H1 (cell line): Measurements from ENCODE around the gene SEL1L. TPM values are rescaled to one million over a fixed set of nuclear protein-coding genes. Genes with fewer than 3 reads are reported as not detected.

Experiments
- BCL11A ChIP-seq, 2 experiments: IDR thresholded peaks; one replicate each; pipeline ENCODE4 v1.6.1; 2011; ENCODE audit warnings: low read depth in 2 of 2, low read length in 2 of 2, mild to moderate bottlenecking in 2 of 2
- CREB1 ChIP-seq: IDR thresholded peaks from 2 replicates; pipeline ENCODE4 v1.6.1; 2012; ENCODE audit warnings: inconsistent platforms
- EGR1 ChIP-seq: IDR thresholded peaks from 2 replicates; pipeline ENCODE4 v1.6.1; 2011; ENCODE audit warnings: low read depth, low read length, borderline replicate concordance
- SIX5 ChIP-seq: IDR thresholded peaks from 2 replicates; pipeline ENCODE4 v1.6.1; 2011; ENCODE audit warnings: mild to moderate bottlenecking, low read depth, low read length
- TAF7 ChIP-seq: optimal IDR thresholded peaks from 2 replicates; pipeline ENCODE3; 2011; ENCODE audit warnings: low read depth, mild to moderate bottlenecking, inconsistent platforms, low read length, moderate library complexity, borderline replicate concordance
- polyA plus RNA-seq, 7 experiments: library from polyadenylated mRNA; depleted of rRNA in 3 of 7; stranded (reverse) in 5 of 7; unstranded in 2 of 7; fragments of >200 nt in 5 of 7; fragments of 200-250 nt in 2 of 7; gene quantifications; 1 replicate in 5 of 7; 2 replicates in 1 of 7; 4 replicates in 1 of 7; pipeline versions ENCODE4 v1.2.1 to v1.2.3, GENCODE V29; 2011 to 2013; ENCODE audit warnings: missing spikeins in 2 of 7, mixed read lengths in 2 of 7
- total RNA-seq: library from RNA; stranded (reverse); fragmentation: NEBNext Ultra II Directional; extraction: Animal tissue kit (Norgen Biotek cat#: 25700); gene quantifications from 2 replicates; pipeline ENCODE4 v1.2.1, GENCODE V29; 2021
- TF ChIP-seq, protein P1 (sequence below), 3 experiments: IDR thresholded peaks; 1 replicate in 2 of 3; 2 replicates in 1 of 3; pipeline versions ENCODE4 v1.5.1 to v1.6.1; 2011; ENCODE audit warnings: low read length in 3 of 3, mild to moderate bottlenecking in 3 of 3, inconsistent platforms in 2 of 3, low read depth in 1 of 3, moderate library complexity in 1 of 3; ENCODE audit not compliant: insufficient read depth in 1 of 3; ENCODE audit errors: control extremely low read depth in 1 of 3

SEL1L gene
- total and polyA plus RNA-seq, 2 of the 8 experiments (the other 6 are each of a cell fraction or from before 2014, with no cell fraction given), result 4.3 to 34.9 TPM

DNA sequence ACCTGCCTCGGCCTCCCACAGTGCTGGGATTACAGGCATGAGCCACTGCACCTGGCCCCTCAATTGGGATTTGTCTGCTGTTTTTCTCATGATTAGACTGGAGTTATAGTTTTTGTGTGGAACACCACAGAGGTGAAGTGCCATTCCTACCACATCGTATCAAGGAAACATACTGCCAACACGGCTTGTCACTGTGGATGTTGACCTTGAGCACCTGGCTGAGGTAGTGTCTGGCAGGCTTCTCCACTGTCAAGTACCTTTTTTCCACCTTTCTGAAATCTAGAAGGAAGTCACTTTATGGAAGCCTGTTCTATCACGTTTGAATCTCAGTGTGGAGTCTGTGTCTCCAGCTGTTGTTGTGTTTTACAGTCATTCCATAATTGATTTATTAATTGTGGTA, 21.4 kb upstream of the SEL1L start (continued):
- TF ChIP-seq, protein P1, sequence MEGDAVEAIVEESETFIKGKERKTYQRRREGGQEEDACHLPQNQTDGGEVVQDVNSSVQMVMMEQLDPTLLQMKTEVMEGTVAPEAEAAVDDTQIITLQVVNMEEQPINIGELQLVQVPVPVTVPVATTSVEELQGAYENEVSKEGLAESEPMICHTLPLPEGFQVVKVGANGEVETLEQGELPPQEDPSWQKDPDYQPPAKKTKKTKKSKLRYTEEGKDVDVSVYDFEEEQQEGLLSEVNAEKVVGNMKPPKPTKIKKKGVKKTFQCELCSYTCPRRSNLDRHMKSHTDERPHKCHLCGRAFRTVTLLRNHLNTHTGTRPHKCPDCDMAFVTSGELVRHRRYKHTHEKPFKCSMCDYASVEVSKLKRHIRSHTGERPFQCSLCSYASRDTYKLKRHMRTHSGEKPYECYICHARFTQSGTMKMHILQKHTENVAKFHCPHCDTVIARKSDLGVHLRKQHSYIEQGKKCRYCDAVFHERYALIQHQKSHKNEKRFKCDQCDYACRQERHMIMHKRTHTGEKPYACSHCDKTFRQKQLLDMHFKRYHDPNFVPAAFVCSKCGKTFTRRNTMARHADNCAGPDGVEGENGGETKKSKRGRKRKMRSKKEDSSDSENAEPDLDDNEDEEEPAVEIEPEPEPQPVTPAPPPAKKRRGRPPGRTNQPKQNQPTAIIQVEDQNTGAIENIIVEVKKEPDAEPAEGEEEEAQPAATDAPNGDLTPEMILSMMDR (IDR thresholded peaks at IDR 0.05; ENCODE audit: control extremely low read depth in 1 of 3, insufficient read depth in 1 of 3, low read depth in 1 of 3, low read length in 3 of 3), result no peak
- TF ChIP-seq BCL11A (IDR thresholded peaks at IDR 0.05; ENCODE audit: low read depth in 2 of 2, low read length in 2 of 2) (no peak), EGR1 (no peak), SIX5 (no peak), CREB1 (no peak), TAF7 (no peak)
- TF ChIP-seq, all 59 proteins: peak for 0
